Measurements from ENCODE around the gene JAZF1.

Gene JAZF1

GRCh38 chr7:28032738-28033380 is 147.7 kb downstream of the JAZF1 start:
- no peak for TF ChIP-seq CTCF (IDR thresholded peaks at IDR 0.05)
- Histone ChIP-seq H3K27me3 (no peaks in the 10 kb centered on the region), H3K9me3 (no peaks in the 10 kb centered on the region), H3K4me3 (no peak overlapping the region), H3K27ac (no peak overlapping the region), H3K36me3 (no peaks in the 10 kb centered on the region), H3K4me1 (peaks cover 0 to 32% (median 17%) of the 10 kb centered on the region in 4 donors)
- no peak for DNase-seq
- intact Hi-C loops (cut with DNase I; ENCODE audit: low total_unique reads), result no loop called here

DNA sequence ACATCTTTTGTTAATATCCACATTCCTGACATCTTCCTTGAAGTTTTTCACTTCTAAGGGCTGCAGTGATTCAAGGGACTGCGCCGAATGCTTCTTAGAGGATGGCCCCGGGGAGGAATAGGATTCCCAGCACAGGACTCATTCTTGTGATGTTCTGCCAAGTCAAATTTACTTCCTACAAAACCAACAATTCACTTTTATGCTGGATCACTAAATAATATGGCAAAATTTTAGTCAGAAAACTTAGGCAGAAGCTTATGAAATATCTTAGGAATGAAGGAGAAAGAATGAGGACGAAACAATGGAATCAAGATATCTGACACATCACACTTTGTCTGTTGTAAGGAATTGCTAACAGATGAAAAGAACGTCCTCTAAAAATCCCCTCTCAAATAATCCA is 151.5 kb downstream of the JAZF1 start:
- Histone ChIP-seq H3K4me3 (no peak overlapping the region), H3K9me3 (no peaks in the 10 kb centered on the region), H3K27ac (no peak overlapping the region), H3K36me3 (no peaks in the 10 kb centered on the region), H3K27me3 (no peaks in the 10 kb centered on the region), H3K4me1 (peaks cover 0 to 19% (median 7%) of the 10 kb centered on the region in 4 donors)
- TF ChIP-seq CTCF (IDR thresholded peaks at IDR 0.05), result no peak
- DNase-seq, result no peak
- intact Hi-C loops (cut with DNase I; ENCODE audit: low total_unique reads), result no loop called here

- Histone ChIP-seq H3K27me3 (no peaks in the 10 kb centered on the region), H3K4me3 (no peak overlapping the region), H3K9me3 (no peaks in the 10 kb centered on the region), H3K4me1 (peaks cover 0 to 19% (median 7%) of the 10 kb centered on the region in 4 donors), H3K27ac (no peak overlapping the region), H3K36me3 (no peaks in the 10 kb centered on the region)
- intact Hi-C loops (cut with DNase I; ENCODE audit: low total_unique reads), result no loop called here
- TF ChIP-seq CTCF (IDR thresholded peaks at IDR 0.05), result no peak
- no peak for DNase-seq
Measured at GRCh38 chr7:28028471-28028870, 152.1 kb downstream of the JAZF1 start.

GRCh38 chr7:28026237-28026636 is 154.4 kb downstream of the JAZF1 start:
- no peak for DNase-seq
- H3K36me3 ChIP-seq, result no peaks in the 10 kb centered on the region
- no peak overlapping the region for H3K27ac ChIP-seq
- H3K4me3 ChIP-seq, result no peak overlapping the region
- TF ChIP-seq CTCF (IDR thresholded peaks at IDR 0.05), result no peak
- intact Hi-C loops (cut with DNase I; ENCODE audit: low total_unique reads), result no loop called here
- peaks cover 0 to 19% (median 7%) of the 10 kb centered on the region in 4 donors for H3K4me1 ChIP-seq
- H3K9me3 ChIP-seq, result no peaks in the 10 kb centered on the region
- H3K27me3 ChIP-seq, result no peaks in the 10 kb centered on the region

DNA sequence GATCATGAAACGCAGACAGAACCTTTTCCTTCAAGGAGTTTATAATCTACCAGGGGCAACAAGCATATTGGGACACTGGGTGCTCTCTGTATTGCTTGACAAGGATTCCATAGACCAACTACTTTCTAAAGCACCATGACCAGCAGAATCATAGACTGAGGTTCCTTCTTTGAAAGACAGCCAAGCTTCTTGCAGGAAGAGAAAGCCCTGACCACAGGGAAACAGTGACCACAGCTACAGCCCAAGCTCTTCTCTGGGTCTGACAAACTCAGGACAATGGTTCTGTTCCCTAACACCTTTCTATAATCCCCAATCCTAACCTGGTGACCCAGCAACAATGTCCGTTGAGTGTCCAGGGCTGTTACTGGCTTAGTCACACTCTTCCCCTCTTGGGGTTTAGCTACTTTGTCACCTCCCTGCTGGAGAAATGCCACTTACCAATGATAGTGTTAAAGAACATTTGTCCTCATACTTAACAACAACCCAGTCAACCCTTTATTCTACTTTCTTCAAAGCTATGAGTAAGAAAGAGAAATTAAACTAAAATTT is 155.7 kb downstream of the JAZF1 start:
- H3K9me3 ChIP-seq, result no peaks in the 10 kb centered on the region
- TF ChIP-seq CTCF (IDR thresholded peaks at IDR 0.05), result no peak
- H3K4me1 ChIP-seq, result peaks cover 0 to 17% (median 5%) of the 10 kb centered on the region in 4 donors
- H3K27ac ChIP-seq, result no peak overlapping the region
- DNase-seq, result no peak
- no peak overlapping the region for H3K4me3 ChIP-seq
- H3K36me3 ChIP-seq, result no peaks in the 10 kb centered on the region
- intact Hi-C loops (cut with DNase I; ENCODE audit: low total_unique reads), result no loop called here
- no peaks in the 10 kb centered on the region for H3K27me3 ChIP-seq

Measured in tibial artery (tissue), 4 donors.